Measurements from ENCODE around the gene GPR183.

Gene GPR183

DNA sequence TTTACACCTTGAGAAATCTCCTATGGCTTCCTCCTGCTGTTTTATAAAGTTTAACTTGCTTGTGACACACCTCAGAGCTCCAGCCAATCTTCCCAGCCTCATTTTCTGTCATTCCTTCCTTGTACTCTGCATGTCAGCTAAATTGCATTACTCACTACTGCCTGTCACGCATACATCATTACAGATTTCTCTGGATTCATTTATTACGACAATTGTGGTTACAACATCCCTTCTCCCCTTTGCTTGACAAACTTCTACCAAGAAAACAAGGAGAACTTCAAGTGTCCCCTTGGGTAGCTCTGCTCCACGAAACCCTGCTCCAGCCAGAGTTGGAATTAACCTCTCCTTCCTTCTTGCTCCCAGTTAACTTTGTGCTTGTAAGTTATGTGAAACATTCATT lies 27.0 kb downstream of the GPR183 start:
- Mint-ChIP-seq H3K27me3 (no peaks in the 10 kb centered on the region), H3K4me3 (no peak overlapping the region), H3K4me1 (peaks cover 98% of the 10 kb centered on the region), H3K9me3 (no peaks in the 10 kb centered on the region), H3K27ac (peak overlapping the region; percentile 3 to 59)
- DNase-seq (no peak), ATAC-seq (no peak)

DNA sequence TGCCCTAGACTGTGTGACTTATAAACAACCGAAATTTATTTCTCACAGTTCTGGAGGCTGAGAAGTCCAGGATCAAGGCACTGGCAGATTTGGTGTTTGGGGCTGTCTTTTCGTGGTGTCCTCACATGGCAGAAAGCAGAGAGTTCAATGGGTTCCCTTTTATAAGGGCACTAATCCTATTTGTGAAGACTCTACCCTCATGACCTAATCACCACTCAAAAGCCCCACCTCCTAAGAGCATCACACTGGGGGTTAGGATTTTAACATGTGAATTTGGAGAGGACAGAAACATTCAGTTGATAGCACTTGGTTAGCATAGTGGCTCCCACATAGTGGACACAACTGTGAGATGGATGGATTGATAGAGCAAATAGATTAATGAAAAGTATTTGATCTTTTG lies 27.6 kb downstream of the GPR183 start:
- Mint-ChIP-seq H3K9me3 (no peaks in the 10 kb centered on the region), H3K4me1 (peaks cover 98% of the 10 kb centered on the region), H3K27me3 (no peaks in the 10 kb centered on the region), H3K4me3 (no peak overlapping the region), H3K27ac (peak overlapping the region in 1 of 2 donors; percentile 34)
- ATAC-seq (no peak), DNase-seq (no peak)

DNA sequence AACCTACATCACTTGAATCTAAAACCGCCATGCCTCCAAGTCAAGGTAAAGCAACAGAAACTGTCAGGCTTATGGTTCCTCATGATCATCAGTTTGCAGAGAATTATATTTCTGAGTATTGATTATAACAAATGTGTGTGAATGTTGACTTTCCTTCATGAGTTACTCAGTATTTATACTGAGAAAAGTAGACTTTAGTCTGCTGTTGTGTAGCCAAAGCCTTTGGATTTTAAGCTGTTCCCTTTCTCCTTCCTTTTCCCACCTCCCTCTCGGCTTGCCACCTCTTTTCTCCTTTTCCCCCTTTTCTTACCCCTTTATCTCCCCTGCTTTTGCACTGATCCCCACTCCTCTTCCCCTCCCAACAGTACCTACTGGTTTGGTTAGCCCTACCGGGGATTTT lies 28.4 kb downstream of the GPR183 start:
- Mint-ChIP-seq H3K4me3 (no peak overlapping the region), H3K27ac (no peak overlapping the region)

DNA sequence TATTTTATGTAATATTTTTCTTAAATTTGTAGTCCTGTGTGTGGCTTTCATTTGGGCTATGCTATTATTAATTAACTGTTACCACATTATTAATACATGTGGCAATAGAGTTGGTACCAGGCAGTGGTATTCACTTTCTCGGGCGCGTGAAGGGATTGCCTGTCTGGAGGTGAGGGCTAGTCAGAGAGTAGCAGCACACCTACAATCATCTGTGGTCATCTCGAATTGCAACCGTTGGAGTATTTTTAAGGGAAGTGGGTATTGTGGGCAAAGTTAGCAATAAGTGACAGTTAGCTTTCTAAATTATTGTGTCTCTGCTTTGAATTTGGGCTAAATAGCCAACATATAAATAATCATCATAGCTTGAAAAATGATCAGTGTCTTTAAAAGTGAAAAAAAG lies 29.0 kb downstream of the GPR183 start:
- peaks cover 99% of the 10 kb centered on the region for H3K4me1 Mint-ChIP-seq
- no peaks in the 10 kb centered on the region for H3K27me3 Mint-ChIP-seq
- H3K4me3 Mint-ChIP-seq, result no peak overlapping the region
- no peak overlapping the region for H3K27ac Mint-ChIP-seq
- no peak for DNase-seq
- H3K9me3 Mint-ChIP-seq, result no peaks in the 10 kb centered on the region
- peak; percentile 21 for ATAC-seq

More for the DNA sequence above, 28.4 kb downstream of the GPR183 start:
- no peak for DNase-seq
- no peaks in the 10 kb centered on the region for H3K9me3 Mint-ChIP-seq
- no peaks in the 10 kb centered on the region for H3K27me3 Mint-ChIP-seq
- no peak for ATAC-seq
- peaks cover 99% of the 10 kb centered on the region for H3K4me1 Mint-ChIP-seq

DNA sequence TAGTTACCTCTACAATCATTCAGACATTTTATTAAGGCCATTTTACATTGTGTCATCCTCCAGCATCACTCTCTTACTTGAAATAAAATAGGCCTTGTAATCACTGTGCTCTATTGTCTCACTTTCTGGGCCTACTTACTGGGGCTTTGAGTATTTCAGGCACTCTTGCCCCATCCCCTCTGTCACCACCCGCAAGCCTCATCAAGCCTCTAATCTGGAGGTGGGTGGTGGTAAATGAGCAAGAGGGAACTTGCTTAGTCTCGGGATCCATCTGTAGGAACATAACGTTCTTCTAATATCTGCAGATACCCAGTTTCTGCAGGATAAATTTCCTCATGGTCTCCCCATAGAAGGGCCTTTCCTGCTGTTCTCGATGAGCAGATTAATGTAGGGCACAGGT lies 29.6 kb downstream of the GPR183 start:
- no peak for ATAC-seq
- Mint-ChIP-seq H3K4me3 (peak overlapping the region in 1 of 2 donors; percentile 14), H3K4me1 (peaks cover 99% of the 10 kb centered on the region), H3K27me3 (no peaks in the 10 kb centered on the region), H3K27ac (peak overlapping the region in 1 of 2 donors; percentile 35), H3K9me3 (peaks cover 0 to 6% of the 10 kb centered on the region in 2 donors)
- no peak for DNase-seq

- Mint-ChIP-seq H3K4me1 (peaks cover 99% of the 10 kb centered on the region), H3K4me3 (peak overlapping the region; percentile 32 to 45), H3K9me3 (peaks cover 0 to 13% of the 10 kb centered on the region in 2 donors), H3K27me3 (no peaks in the 10 kb centered on the region), H3K27ac (peak overlapping the region in 1 of 2 donors; percentile 38)
- ATAC-seq, result no peak
- DNase-seq, result no peak
These were observed 30.5 kb downstream of the GPR183 start for GRCh38 chr13:99276706-99277105.

DNA sequence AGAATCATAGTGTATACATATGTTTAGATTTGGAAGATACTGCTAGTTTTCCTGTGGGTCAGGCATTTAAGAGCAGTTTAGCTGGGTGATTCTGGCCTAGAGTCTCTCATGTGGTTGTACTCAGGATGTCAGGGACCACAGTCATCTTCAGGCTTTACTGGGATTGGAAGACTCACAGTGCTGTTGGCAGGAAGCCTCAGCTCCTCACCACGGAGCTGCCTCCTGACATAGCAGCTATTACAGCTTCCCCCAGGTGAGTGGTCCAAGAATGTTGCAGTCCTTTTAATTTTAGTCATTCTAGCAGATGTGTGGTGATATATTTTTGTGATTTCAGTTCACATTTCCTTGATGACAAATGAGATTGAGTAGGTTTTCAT lies 32.1 kb downstream of the GPR183 start:
- H3K4me3 Mint-ChIP-seq, result peak overlapping the region; percentile 2 to 24
- DNase-seq (peak in 1 of 2 donors; percentile 64), ATAC-seq (peak; percentile 92)
- H3K27ac Mint-ChIP-seq, result peak overlapping the region in 1 of 2 donors; percentile 63
- H3K4me1 Mint-ChIP-seq, result peaks cover 98% of the 10 kb centered on the region
- H3K27me3 Mint-ChIP-seq, result no peaks in the 10 kb centered on the region
- peaks cover 0 to 13% of the 10 kb centered on the region in 2 donors for H3K9me3 Mint-ChIP-seq

DNA sequence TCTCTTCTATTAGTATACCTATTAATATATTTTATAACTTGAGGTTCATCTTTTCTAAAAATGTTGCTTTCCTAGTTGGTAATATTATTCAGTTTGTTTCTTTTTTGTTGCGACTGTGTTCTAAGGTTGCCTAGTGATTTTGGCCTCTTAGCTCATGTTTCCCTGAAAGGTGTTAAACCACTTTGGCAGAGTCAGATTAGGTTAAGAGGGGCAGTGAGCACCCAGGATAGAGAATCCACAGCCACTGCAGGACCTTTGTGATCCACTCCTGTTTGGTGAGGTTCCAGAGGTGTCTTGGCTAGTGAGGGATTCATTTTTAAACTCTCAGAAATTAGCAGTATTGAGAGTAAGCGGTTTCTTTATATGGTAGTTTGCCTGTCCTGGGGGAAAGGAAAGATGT lies 34.1 kb downstream of the GPR183 start:
- peak; percentile 70 for ATAC-seq
- Mint-ChIP-seq H3K27me3 (no peaks in the 10 kb centered on the region), H3K27ac (peak overlapping the region; percentile 45 to 93), H3K4me3 (peak overlapping the region in 1 of 2 donors; percentile 48), H3K4me1 (peaks cover 87% of the 10 kb centered on the region), H3K9me3 (peaks cover 0 to 13% of the 10 kb centered on the region in 2 donors)
- DNase-seq, result no peak

DNA sequence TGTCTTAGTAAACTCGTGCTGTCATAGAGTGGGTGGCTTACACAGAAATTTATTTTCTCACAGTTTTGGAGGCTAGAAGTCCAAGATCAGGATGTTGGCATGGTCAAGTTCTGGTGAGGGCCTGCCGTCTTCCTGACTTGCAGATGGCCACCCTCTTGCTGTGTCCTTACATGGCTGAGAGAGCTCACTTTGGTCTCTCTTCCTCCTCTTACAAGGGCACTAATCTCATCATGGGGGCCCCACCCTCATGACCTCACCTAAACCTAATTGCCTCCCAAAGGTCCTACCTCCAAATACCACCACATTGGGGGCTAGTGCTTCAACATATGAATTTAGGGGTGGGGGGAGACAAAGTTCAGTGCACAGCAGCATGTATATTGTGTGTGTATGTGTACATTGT lies 34.7 kb downstream of the GPR183 start:
- Mint-ChIP-seq H3K4me3 (no peak overlapping the region), H3K9me3 (peaks cover 0 to 13% of the 10 kb centered on the region in 2 donors), H3K27ac (peak overlapping the region in 1 of 2 donors; percentile 93), H3K27me3 (no peaks in the 10 kb centered on the region), H3K4me1 (peaks cover 80% of the 10 kb centered on the region)
- DNase-seq (no peak), ATAC-seq (no peak)

DNA sequence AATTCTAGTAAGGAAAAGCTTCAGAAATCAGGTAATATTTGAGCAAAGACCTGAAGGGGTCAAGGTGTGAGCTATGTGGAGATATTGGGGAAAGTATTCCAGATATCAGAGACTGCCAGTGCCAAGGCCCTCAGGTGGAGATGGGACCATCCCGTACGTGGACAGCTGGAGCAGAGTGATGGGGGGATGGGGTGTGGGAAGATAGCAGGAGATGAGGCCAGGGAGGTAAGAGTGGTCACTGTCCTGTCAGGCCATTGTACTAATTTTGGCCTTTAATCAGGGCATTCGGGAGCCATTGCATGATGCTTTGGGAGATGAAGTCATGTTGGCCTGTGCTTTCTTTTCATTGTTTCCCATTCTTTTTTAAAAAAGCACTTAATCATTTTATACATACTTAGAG lies 36.0 kb downstream of the GPR183 start:
- no peak for DNase-seq
- peaks cover 0 to 13% of the 10 kb centered on the region in 2 donors for H3K9me3 Mint-ChIP-seq
- peak overlapping the region; percentile 10 to 14 for H3K27ac Mint-ChIP-seq
- no peak for ATAC-seq
- H3K4me1 Mint-ChIP-seq, result peaks cover 68% of the 10 kb centered on the region
- H3K4me3 Mint-ChIP-seq, result peak overlapping the region in 1 of 2 donors; percentile 1
- no peaks in the 10 kb centered on the region for H3K27me3 Mint-ChIP-seq

DNA sequence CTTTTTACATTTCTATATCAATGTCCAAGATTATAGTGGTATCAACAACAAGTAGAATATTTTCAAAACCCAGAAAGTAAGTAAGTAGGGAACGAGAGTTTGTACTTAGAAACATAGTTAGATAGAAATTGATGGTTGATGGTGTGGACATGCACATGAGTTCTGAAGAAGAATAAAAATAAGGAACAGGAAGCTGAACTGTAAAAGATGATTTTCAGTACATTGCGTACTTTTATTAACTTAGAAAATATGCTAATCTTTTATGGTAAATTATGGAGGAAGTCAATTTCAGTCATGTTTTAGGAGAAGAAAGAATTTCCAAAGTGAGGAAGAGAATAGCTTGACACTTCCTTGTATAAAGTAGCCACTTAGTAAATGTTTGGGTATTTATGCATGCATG lies 36.7 kb downstream of the GPR183 start:
- DNase-seq, result no peak
- Mint-ChIP-seq H3K9me3 (peaks cover 0 to 13% of the 10 kb centered on the region in 2 donors), H3K27me3 (no peaks in the 10 kb centered on the region), H3K4me3 (no peak overlapping the region), H3K27ac (peak overlapping the region in 1 of 2 donors; percentile 35), H3K4me1 (peaks cover 66% of the 10 kb centered on the region)
- no peak for ATAC-seq

GRCh38 chr13:99269627-99270241 lies 37.5 kb downstream of the GPR183 start:
- Mint-ChIP-seq H3K9me3 (peaks cover 0 to 13% of the 10 kb centered on the region in 2 donors), H3K4me3 (peak overlapping the region in 1 of 2 donors; percentile 17), H3K27me3 (no peaks in the 10 kb centered on the region), H3K4me1 (peaks cover 66% of the 10 kb centered on the region), H3K27ac (peak overlapping the region in 1 of 2 donors; percentile 79)
- DNase-seq (no peak), ATAC-seq (peak; percentile 74)

DNA sequence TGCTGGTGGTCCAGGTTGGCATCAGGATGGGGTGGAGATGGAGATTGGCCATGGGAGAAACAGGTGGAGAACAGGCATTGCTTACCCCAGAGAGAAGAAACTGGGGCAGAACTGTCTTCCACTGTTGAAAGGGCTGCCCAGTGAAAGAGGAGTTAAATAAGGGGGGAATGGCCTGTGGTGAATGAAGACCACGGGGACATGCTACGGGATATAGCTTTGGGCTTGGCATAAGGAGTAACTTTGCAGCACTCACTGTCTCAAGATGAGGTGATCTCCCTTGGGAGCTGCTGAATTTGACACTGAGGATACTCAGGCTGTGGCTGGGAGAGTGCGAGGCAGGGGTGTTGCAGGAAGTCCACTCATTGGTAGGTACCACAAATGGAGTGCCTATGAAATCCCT lies 38.4 kb downstream of the GPR183 start:
- Mint-ChIP-seq H3K9me3 (peaks cover 0 to 13% of the 10 kb centered on the region in 2 donors), H3K4me3 (no peak overlapping the region), H3K27me3 (no peaks in the 10 kb centered on the region), H3K4me1 (peaks cover 66% of the 10 kb centered on the region), H3K27ac (no peak overlapping the region)
- ATAC-seq, result no peak
- no peak for DNase-seq

- peak overlapping the region; percentile 10 to 79 for H3K27ac Mint-ChIP-seq
- H3K9me3 Mint-ChIP-seq, result peaks cover 0 to 10% of the 10 kb centered on the region in 2 donors
These were observed 39.3 kb downstream of the GPR183 start for GRCh38 chr13:99267927-99268326.

GRCh38 chr13:99266827-99267226 lies 40.4 kb downstream of the GPR183 start:
- peaks cover 62% of the 10 kb centered on the region for H3K4me1 Mint-ChIP-seq
- H3K9me3 Mint-ChIP-seq, result no peaks in the 10 kb centered on the region
- H3K27me3 Mint-ChIP-seq, result no peaks in the 10 kb centered on the region
- H3K4me3 Mint-ChIP-seq, result no peak overlapping the region
- no peak overlapping the region for H3K27ac Mint-ChIP-seq
- DNase-seq, result no peak
- ATAC-seq, result no peak

More at GRCh38 chr13:99267927-99268326, 39.3 kb downstream of the GPR183 start:
- Mint-ChIP-seq H3K4me1 (peaks cover 66% of the 10 kb centered on the region), H3K27me3 (no peaks in the 10 kb centered on the region), H3K4me3 (no peak overlapping the region)
- ATAC-seq (no peak), DNase-seq (no peak)

DNA sequence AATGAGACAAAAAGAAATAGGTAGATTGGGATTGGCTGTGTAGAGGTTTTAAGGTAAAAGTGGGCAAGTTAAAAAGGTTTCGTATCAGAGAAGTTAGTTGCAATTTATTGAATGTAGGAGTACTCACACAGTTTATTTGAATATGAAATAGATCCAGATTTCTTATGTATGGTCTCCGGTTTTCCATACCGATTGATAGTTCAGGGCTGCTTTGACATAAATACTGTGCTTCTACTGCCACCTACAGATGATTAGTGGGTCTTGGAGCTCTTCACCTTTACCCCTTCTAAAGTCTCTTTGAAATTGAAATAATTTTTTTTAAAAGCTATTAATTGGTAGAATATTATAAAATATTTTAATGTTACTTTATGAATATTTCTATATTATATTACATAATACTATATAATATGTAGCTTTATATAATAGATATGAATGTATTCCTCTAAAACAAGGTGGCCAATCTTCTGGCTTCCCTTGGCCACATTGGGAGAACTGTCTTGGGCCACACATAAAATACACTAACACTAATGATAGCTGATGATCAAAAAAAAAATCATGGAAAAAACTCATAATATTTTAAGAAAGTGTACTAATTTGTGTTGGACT lies 41.3 kb downstream of the GPR183 start:
- Mint-ChIP-seq H3K27me3 (no peaks in the 10 kb centered on the region), H3K4me1 (peaks cover 62% of the 10 kb centered on the region), H3K27ac (peak overlapping the region in 1 of 2 donors; percentile 59), H3K4me3 (peak overlapping the region in 1 of 2 donors; percentile 27), H3K9me3 (no peaks in the 10 kb centered on the region)
- DNase-seq, result no peak
- ATAC-seq, result peak; percentile 60
